Prostate gland (tissue), 2 donors: ENCODE results near the gene TCF7L1. TPM values are rescaled to one million over a fixed set of nuclear protein-coding genes. Genes with fewer than 3 reads are reported as not detected.

ENCODE experiments used
- DNase-seq: peaks from one replicate; pipeline ENCODE4 v3.0.0-alpha.2; 2019; ENCODE audit warnings: low spot score
- H3K27ac ChIP-seq, 2 donors: fragments of 200-600 bp; sonication (generic); 2 replicates each; pipeline ENCODE4 v1.5.1; 2017 to 2019
- H3K27me3 ChIP-seq: fragments of 200-600 bp; sonication (generic); replicated peaks from 2 replicates; pipeline ENCODE4 v1.5.1; 2019; ENCODE audit not compliant: insufficient read depth
- H3K36me3 ChIP-seq, 2 donors: fragments of 200-600 bp; sonication (generic); 1 replicate in 1 of 2; 2 replicates in 1 of 2; pipeline versions ENCODE4 v1.5.1 to v1.8.1; 2017 to 2019
- H3K4me1 ChIP-seq: fragments of 200-600 bp; sonication (generic); replicated peaks from 2 replicates; pipeline ENCODE4 v1.5.1; 2019
- H3K4me3 ChIP-seq, 2 donors: fragments of 200-600 bp; sonication (generic); 2 replicates each; pipeline ENCODE4 v1.5.1; 2017 to 2019
- H3K9me3 ChIP-seq: fragments of 200-600 bp; sonication (generic); 2 replicates; pipeline ENCODE4 v1.5.1; 2017
- CTCF ChIP-seq, 4 experiments: fragments of 200-600 bp in 2 of 4; fragments of 450-650 bp in 2 of 4; sonication (generic) in 2 of 4; IDR thresholded peaks; 1 replicate in 3 of 4; 2 replicates in 1 of 4; pipeline ENCODE4 v1.5.1; 2016 to 2019; ENCODE audit warnings: antibody characterized with exemption in 4 of 4, mild to moderate bottlenecking in 2 of 4, moderate library complexity in 2 of 4
- POLR2A ChIP-seq: fragments of 450-650 bp; IDR thresholded peaks from one replicate; pipeline ENCODE4 v1.6.1; 2016; ENCODE audit warnings: antibody characterized with exemption, mild to moderate bottlenecking
- POLR2AphosphoS5 ChIP-seq: sonication (generic); formaldehyde crosslinking; IDR thresholded peaks from one replicate; pipeline ENCODE4 v1.6.1; 2017; ENCODE audit warnings: antibody characterized with exemption
- WGBS: methylation state at CpG from one replicate; pipeline ENCODE4 v1.1.5; 2018; 5-methylcytosine and 5-hydroxymethylcytosine counted together
- intact Hi-C: fragments of 100-400 bp; cut with DNase I; formaldehyde crosslinking; loops from one replicate; pipeline ENCODE4 v1.14.2; 2022
- total RNA-seq, 2 donors: library from RNA; depleted of rRNA; stranded (reverse); fragments of >200 nt; gene quantifications; one replicate each; pipeline ENCODE4 v1.1.0, GENCODE V29; 2016

TCF7L1 gene
- total RNA-seq, 2 donors from 2014 or later, result 2.6 to 7.0 TPM

GRCh38 chr2:85254540-85255300 is 121.5 kb downstream of the TCF7L1 start:
- no peak for TF ChIP-seq CTCF (IDR thresholded peaks at IDR 0.05)
- TF ChIP-seq POLR2A, result no peak
- TF ChIP-seq POLR2AphosphoS5, result no peak
- Histone ChIP-seq H3K36me3 (no peaks in the 10 kb centered on the region), H3K9me3 (no peaks in the 10 kb centered on the region), H3K27ac (no peak overlapping the region), H3K4me1 (peaks cover 15% of the 10 kb centered on the region), H3K27me3 (no peaks in the 10 kb centered on the region), H3K4me3 (no peak overlapping the region)
- intact Hi-C loops, result no loop called here
- DNase-seq, result no peak
- WGBS, result 47% methylated on average over 11 of the region's 11 CpGs

GRCh38 chr2:85255456-85255812 is 122.2 kb downstream of the TCF7L1 start:
- Histone ChIP-seq H3K4me3 (no peak overlapping the region), H3K27ac (peak overlapping the region in 1 of 2 donors; percentile 39), H3K4me1 (peaks cover 15% of the 10 kb centered on the region), H3K9me3 (no peaks in the 10 kb centered on the region), H3K27me3 (no peaks in the 10 kb centered on the region), H3K36me3 (no peaks in the 10 kb centered on the region)
- 28% methylated on average over 6 of the region's 6 CpGs for WGBS
- no peak for TF ChIP-seq POLR2A
- intact Hi-C loops, result no loop called here
- DNase-seq, result no peak

GRCh38 chr2:85255813-85256594 is 122.8 kb downstream of the TCF7L1 start:
- peaks cover 15% of the 10 kb centered on the region for H3K4me1 ChIP-seq
- H3K36me3 ChIP-seq, result no peaks in the 10 kb centered on the region
- WGBS, result 8% methylated on average over 23 of the region's 23 CpGs
- no peaks in the 10 kb centered on the region for H3K9me3 ChIP-seq
- intact Hi-C loops, result no loop called here
- peak overlapping the region in 1 of 2 donors; percentile 39 for H3K27ac ChIP-seq
- no peak for TF ChIP-seq POLR2A
- no peak for TF ChIP-seq POLR2AphosphoS5
- TF ChIP-seq CTCF (IDR thresholded peaks at IDR 0.05), result no peak
- peak; percentile 47 for DNase-seq
- H3K4me3 ChIP-seq, result no peak overlapping the region
- H3K27me3 ChIP-seq, result no peaks in the 10 kb centered on the region

GRCh38 chr2:85257359-85257969 is 124.3 kb downstream of the TCF7L1 start:
- Histone ChIP-seq H3K36me3 (no peaks in the 10 kb centered on the region), H3K4me1 (peaks cover 15% of the 10 kb centered on the region), H3K27ac (peak overlapping the region; percentile 10 to 52), H3K4me3 (no peak overlapping the region), H3K27me3 (no peaks in the 10 kb centered on the region), H3K9me3 (no peaks in the 10 kb centered on the region)
- TF ChIP-seq POLR2AphosphoS5, result no peak
- no peak for TF ChIP-seq POLR2A
- TF ChIP-seq CTCF (IDR thresholded peaks at IDR 0.05), result no peak
- intact Hi-C loops, result no loop called here
- no peak for DNase-seq
- 59% methylated on average over 12 of the region's 12 CpGs for WGBS

- Histone ChIP-seq H3K9me3 (no peaks in the 10 kb centered on the region), H3K27ac (peak overlapping the region; percentile 25 to 52), H3K4me3 (no peak overlapping the region), H3K36me3 (no peaks in the 10 kb centered on the region), H3K4me1 (peaks cover 15% of the 10 kb centered on the region), H3K27me3 (no peaks in the 10 kb centered on the region)
- WGBS, result 50% methylated on average over 7 of the region's 7 CpGs
- intact Hi-C loops, result no loop called here
- no peak for DNase-seq
- TF ChIP-seq CTCF (IDR thresholded peaks at IDR 0.05) (no peak), POLR2AphosphoS5 (no peak), POLR2A (no peak)
These were observed 124.9 kb downstream of the TCF7L1 start for GRCh38 chr2:85257970-85258605.
